Activated CD4-positive, alpha-beta T cell treated with anti-CD3 and anti-CD28 coated beads, Interleukin-2, amount 50 U/mL, for 1 hour (primary cell): ENCODE measurements around the gene OR1B1.
"Not testable (repeated sequence)": the region's sequence is repeated elsewhere in the genome, so short reads cannot be mapped to it uniquely, and the experiment has no call there.

Experiments used
- DNase-seq: peaks from one replicate; pipeline ENCODE4 v3.0.0-alpha.2; 2020

OR1B1 gene

GRCh38 chr9:122657527-122657926, at the start of gene OR1B1:
TSS of gene OR1B1 (minus strand) at chr9:122657627.
- DNase-seq, result no peak

DNA sequence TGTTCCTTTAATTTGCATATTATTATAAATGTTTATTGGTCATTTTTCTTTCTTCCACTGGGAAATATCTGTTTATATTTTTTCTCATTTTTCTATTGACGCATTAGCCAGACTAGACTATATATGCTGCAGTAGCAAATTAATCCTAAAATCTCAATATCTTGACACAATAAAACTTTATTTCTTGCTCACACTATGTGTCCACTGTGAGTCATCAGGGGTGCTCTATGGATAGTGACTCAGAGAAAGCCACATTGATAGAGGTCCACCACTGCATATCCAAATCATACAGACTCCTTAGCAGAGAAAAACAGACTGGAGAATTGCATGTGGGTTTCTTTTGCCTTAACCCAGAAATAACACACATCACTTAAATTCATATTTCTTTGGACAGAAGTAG, 38.3 kb upstream of the OR1B1 start:
- no peak for DNase-seq

DNA sequence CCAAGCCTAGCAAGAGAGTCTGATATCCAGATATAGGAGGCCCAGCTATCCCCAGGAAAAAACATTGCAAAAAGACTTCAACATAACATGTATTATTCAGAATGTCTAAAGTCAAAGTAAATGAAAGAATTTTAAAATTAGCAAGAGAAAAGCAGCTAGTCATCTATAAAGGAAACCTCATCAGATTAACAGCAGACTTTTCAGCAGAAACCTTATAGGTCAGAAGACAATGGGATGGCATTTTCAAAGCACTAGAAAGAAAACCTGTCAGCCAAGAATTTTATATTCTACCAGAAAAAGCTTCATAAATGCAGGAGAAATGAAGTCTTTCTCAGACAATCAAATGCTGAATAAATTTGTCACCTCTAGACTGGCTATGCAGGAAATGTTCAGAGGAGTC, 27.4 kb upstream of the OR1B1 start:
- DNase-seq, result no peak

- no peak for DNase-seq
These were observed 15.1 kb upstream of the OR1B1 start for GRCh38 chr9:122672481-122672880.

- DNase-seq, result no peak
These were observed 4.0 kb upstream of the OR1B1 start, which contains the start of gene OR1L1 for GRCh38 chr9:122661416-122661815. TSS of gene OR1L1 (plus strand) at chr9:122661716. CDS start at chr9:122661716, 0 bp downstream.

GRCh38 chr9:122656378-122656777, 1.0 kb downstream of the OR1B1 start:
- no peak for DNase-seq

DNA sequence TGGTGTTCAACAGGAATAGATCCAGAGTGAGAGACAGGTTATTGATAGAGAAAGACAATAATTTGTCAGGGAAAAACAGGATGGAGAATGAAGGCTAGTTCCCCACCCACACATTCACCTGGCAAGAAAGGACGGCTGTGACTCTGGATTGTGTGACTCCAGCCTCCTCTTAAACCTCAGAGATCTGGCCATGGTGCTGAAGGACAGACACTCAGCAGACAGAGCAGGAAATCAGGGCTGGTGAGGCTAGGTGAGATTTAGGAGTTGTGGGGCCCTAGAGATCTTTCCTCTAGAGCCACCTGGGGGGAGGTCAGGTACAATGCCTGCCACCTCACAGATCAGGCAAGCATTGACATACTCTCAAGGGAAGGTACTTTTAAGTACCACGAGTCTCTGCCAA, 15.2 kb downstream of the OR1B1 start:
- no peak for DNase-seq

DNA sequence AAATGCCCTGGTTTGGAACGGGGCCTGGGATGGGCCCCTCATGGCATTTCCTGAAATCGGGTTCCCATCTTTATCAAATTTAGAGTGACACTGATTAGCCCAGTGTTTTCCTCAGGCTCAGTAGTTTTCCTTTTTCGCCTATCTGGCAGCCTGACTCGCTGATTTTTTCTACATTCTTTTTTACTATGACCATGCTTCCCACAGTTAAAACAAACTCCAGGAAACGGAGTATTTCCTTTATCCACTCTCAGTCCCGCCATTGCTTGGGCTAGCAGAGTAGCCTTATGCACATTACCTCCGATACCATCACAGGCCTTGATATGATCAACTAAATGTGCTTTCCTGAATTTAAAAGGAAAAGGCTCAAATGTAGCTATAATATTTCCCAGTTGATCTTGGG, 37.4 kb downstream of the OR1B1 start:
- DNase-seq, result no peak

- no peak for DNase-seq
These were observed 43.1 kb downstream of the OR1B1 start, which contains the start of gene OR1Q1 for GRCh38 chr9:122614362-122614761. TSS of gene OR1Q1 (plus strand) at chr9:122614738. CDS start at chr9:122614738, 0 bp downstream.

GRCh38 chr9:122609804-122610203, 47.6 kb downstream of the OR1B1 start:
- DNase-seq, result no peak

DNA sequence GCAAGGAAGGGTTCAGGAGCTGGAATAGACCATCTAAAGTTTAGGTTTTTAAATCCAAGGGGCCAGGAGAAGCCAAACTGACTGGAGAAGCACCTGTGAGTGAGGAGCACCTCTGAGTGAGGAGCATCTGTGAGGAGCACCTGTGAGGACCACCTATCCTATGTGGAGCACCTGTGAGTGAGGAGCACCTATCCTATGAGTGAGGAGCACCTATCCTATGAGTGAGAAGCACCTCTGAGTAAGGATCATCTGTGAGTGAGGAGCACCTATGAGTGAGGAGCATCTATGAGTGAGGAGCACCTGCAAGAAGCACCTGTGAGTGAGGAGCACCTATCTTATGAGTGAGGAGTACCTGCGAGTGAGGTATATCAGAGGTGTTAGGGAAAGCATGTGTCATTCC, 50.8 kb downstream of the OR1B1 start:
- DNase-seq, result no peak

GRCh38 chr9:122605691-122606090, 51.7 kb downstream of the OR1B1 start:
- no peak for DNase-seq

DNA sequence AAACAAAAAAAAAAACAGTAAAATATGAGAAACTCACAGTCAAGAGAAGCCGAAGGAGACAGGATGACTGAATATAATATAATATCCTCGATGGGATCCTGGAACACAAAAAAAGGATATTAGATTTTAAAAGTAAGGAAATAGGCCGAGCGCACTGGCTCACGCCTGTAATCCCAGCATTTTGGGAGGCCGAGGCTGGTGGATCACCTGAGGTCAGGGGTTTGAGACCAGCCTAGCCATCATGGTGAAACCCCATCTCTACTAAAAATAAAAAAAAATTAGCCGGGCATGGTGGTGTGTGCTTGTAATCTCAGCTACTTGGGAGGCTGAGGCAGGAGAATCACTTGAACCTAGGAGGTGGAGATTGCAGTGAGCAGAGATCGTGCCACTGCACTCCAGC, 74.1 kb downstream of the OR1B1 start, which contains the start of gene OR1L8:
OR1L8 (minus strand) TSS at position 101 of the 400 bp plus-strand sequence. CDS start 14,907 bp downstream, outside the sequence.
- not testable (repeated sequence) for DNase-seq

DNA sequence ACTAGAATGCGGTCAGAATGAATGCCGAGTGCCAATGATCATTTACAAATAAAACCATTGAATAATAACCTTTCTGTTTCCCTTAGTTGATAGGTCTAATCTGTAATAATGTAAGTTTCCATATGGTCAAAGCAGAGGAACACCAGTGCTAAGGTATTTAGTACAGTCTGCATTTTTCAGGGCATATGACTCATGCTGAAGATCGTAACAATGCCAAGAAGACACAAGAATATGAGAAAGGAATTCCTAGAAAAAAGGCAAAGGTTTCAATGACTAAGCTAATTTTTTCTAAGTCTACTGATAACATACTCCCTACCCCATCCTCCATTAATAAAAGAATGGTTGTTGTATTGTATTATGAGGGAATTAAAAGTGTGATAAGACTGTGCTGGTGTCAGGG, 77.1 kb downstream of the OR1B1 start:
- no peak for DNase-seq

GRCh38 chr9:122579874-122580273, 77.6 kb downstream of the OR1B1 start:
- no peak for DNase-seq
